Mucosa of descending colon (tissue), 3 donors: ENCODE data around the gene FARSB. TPM values are rescaled to one million over a fixed set of nuclear protein-coding genes. Genes with fewer than 3 reads are reported as not detected.

Experiments
- ATAC-seq: fragments of 200-7000 bp; cut with Tn5 transposase; one replicate; pipeline ENCODE4 v1.9.1; 2020; ENCODE audit warnings: mild to moderate bottlenecking, moderate library complexity
- DNase-seq, 3 donors: peaks; one replicate each; pipeline ENCODE4 v3.0.0-alpha.2; 2020
- H3K36me3 ChIP-seq: fragments of 200-600 bp; one replicate; pipeline ENCODE4 v1.8.0; 2021; ENCODE audit warnings: low read depth, mild to moderate bottlenecking
- H3K4me1 ChIP-seq: fragments of 200-600 bp; one replicate; pipeline ENCODE4 v1.8.0; 2021; ENCODE audit warnings: low read depth, mild to moderate bottlenecking
- H3K4me3 ChIP-seq: fragments of 200-600 bp; one replicate; pipeline ENCODE4 v1.8.0; 2021; ENCODE audit warnings: mild to moderate bottlenecking
- H3K9me3 ChIP-seq: fragments of 200-600 bp; one replicate; pipeline ENCODE4 v1.8.0; 2021; ENCODE audit warnings: mild to moderate bottlenecking
- CTCF ChIP-seq: fragments of 200-600 bp; IDR thresholded peaks from one replicate; pipeline ENCODE4 v1.8.0; 2022; ENCODE audit warnings: antibody characterized with exemption, mild to moderate bottlenecking
- intact Hi-C, 2 donors: fragments of 100-400 bp; cut with DNase I in 1 of 2; cut with micrococcal nuclease in 1 of 2; formaldehyde crosslinking; loops; one replicate each; pipeline versions ENCODE4 v1.11.0 to v1.11.1; 2022; cut with DNase I, micrococcal nuclease
- total RNA-seq, 3 donors: library from RNA; stranded (reverse); fragmentation: NEBNext Ultra II Directional in 2 of 3; extraction: Animal tissue kit (Norgen Biotek cat#: 25700) in 2 of 3; gene quantifications; one replicate each; pipeline versions ENCODE4 v1.2.1 to v1.2.4, GENCODE V29; 2021 to 2023
- donor health status: DM: no; HTN: no; CAD: no; lungs with moderate emphysema.
- donor health status: DM: no; HTN: no; CAD: no.
- donor health status: DM: no; HTN: yes; CAD: no.

The FARSB gene
- total RNA-seq, 3 donors from 2014 or later = 18.0 to 27.2 (median 21.1) TPM

GRCh38 chr2:222646008-222646407 is 9.9 kb downstream of the FARSB start:
- H3K9me3 ChIP-seq = no peaks in the 10 kb centered on the region
- TF ChIP-seq CTCF = no peak
- intact Hi-C loops = no loop called here
- no peaks in the 10 kb centered on the region for H3K36me3 ChIP-seq
- ATAC-seq (peak; percentile 69), DNase-seq (no peak)
- peaks cover 6% of the 10 kb centered on the region for H3K4me1 ChIP-seq
- H3K4me3 ChIP-seq = no peak overlapping the region

- no peaks in the 10 kb centered on the region for H3K9me3 ChIP-seq
- intact Hi-C loops = no loop called here
- H3K4me1 ChIP-seq = no peaks in the 10 kb centered on the region
- ATAC-seq = no peak
- H3K4me3 ChIP-seq = no peak overlapping the region
- DNase-seq = no peak
- TF ChIP-seq CTCF = no peak
- no peaks in the 10 kb centered on the region for H3K36me3 ChIP-seq
These were observed 12.8 kb downstream of the FARSB start for GRCh38 chr2:222643134-222643533.

GRCh38 chr2:222641336-222641735 is 14.6 kb downstream of the FARSB start:
- Histone ChIP-seq H3K36me3 (no peaks in the 10 kb centered on the region), H3K4me1 (peaks cover 7% of the 10 kb centered on the region), H3K4me3 (no peak overlapping the region), H3K9me3 (no peaks in the 10 kb centered on the region)
- TF ChIP-seq CTCF = no peak
- intact Hi-C loops = no loop called here
- DNase-seq (no peak), ATAC-seq (no peak)

GRCh38 chr2:222637067-222637466 is 18.8 kb downstream of the FARSB start:
- ATAC-seq = peak; percentile 100
- Histone ChIP-seq H3K9me3 (no peaks in the 10 kb centered on the region), H3K36me3 (no peaks in the 10 kb centered on the region), H3K4me3 (no peak overlapping the region), H3K4me1 (peaks cover 9% of the 10 kb centered on the region)
- peak in 2 of 3 donors; percentile 37 to 60 for DNase-seq
- no peak for TF ChIP-seq CTCF
- intact Hi-C loops = no loop called here

GRCh38 chr2:222635295-222635694 is 20.6 kb downstream of the FARSB start:
- intact Hi-C loops = no loop called here
- ATAC-seq (no peak), DNase-seq (no peak)
- Histone ChIP-seq H3K4me3 (no peak overlapping the region), H3K4me1 (peaks cover 9% of the 10 kb centered on the region), H3K36me3 (peaks cover 7% of the 10 kb centered on the region), H3K9me3 (no peaks in the 10 kb centered on the region)
- no peak for TF ChIP-seq CTCF

GRCh38 chr2:222627764-222628163 is 28.1 kb downstream of the FARSB start:
- H3K9me3 ChIP-seq = no peaks in the 10 kb centered on the region
- ATAC-seq (no peak), DNase-seq (no peak)
- H3K4me3 ChIP-seq = no peak overlapping the region
- peaks cover 7% of the 10 kb centered on the region for H3K36me3 ChIP-seq
- intact Hi-C loops = no loop called here
- no peaks in the 10 kb centered on the region for H3K4me1 ChIP-seq
- no peak for TF ChIP-seq CTCF
